MM.1S (cell line): ENCODE measurements around the gene CTSK.

Experiments
- EZH2 ChIP-seq: fragments of 300-600 bp; sonication (generic); optimal IDR thresholded peaks from 2 replicates; pipeline ENCODE3; 2017; ENCODE audit warnings: low read depth, mild to moderate bottlenecking, antibody characterized with exemption, low read length, mixed read lengths
- EZH2phosphoT487 ChIP-seq: fragments of 300-600 bp; sonication (generic); IDR thresholded peaks from 2 replicates; pipeline ENCODE4 v1.6.1; 2018; ENCODE audit warnings: antibody characterized with exemption, low read length
- TF ChIP-seq, protein P1 (sequence below): fragments of 300-600 bp; sonication (generic); IDR thresholded peaks from 2 replicates; pipeline ENCODE4 v1.5.1; 2016; ENCODE audit warnings: antibody characterized with exemption, low read length, mixed read lengths

DNA sequence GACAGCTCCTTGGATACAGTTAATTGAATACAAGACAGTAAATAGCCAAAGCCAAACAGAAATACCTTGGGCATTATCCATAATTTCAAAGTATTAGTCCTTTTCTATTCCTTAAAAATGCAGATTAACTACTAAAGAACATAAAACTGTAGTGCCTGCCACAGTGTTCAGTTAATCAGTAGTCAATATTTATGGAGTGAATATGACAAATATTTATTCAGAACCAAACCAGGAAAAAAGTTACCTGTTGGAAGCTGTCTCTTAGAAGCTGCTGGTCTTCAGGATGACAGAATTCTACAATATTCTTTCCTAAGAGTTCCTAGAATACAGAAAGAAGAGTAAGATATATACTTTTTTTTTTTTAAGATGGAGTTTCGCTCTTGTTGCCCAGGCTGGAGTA is 18.2 kb upstream of the CTSK start:
- TF ChIP-seq, protein P1, sequence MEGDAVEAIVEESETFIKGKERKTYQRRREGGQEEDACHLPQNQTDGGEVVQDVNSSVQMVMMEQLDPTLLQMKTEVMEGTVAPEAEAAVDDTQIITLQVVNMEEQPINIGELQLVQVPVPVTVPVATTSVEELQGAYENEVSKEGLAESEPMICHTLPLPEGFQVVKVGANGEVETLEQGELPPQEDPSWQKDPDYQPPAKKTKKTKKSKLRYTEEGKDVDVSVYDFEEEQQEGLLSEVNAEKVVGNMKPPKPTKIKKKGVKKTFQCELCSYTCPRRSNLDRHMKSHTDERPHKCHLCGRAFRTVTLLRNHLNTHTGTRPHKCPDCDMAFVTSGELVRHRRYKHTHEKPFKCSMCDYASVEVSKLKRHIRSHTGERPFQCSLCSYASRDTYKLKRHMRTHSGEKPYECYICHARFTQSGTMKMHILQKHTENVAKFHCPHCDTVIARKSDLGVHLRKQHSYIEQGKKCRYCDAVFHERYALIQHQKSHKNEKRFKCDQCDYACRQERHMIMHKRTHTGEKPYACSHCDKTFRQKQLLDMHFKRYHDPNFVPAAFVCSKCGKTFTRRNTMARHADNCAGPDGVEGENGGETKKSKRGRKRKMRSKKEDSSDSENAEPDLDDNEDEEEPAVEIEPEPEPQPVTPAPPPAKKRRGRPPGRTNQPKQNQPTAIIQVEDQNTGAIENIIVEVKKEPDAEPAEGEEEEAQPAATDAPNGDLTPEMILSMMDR = no peak
- TF ChIP-seq EZH2 = no peak
- TF ChIP-seq EZH2phosphoT487 = no peak
